Transverse colon (tissue), 3 donors: Measurements from ENCODE around the gene NBAS.

Source experiments
- CTCF ChIP-seq, 5 experiments: fragments of 200-600 bp in 3 of 5; fragments of 450-650 bp in 2 of 5; sonication (generic) in 3 of 5; IDR thresholded peaks; 1 replicate in 2 of 5; 2 replicates in 3 of 5; pipeline ENCODE4 v1.5.1; 2016 to 2017; ENCODE audit warnings: antibody characterized with exemption in 5 of 5, inconsistent platforms in 3 of 5, mild to moderate bottlenecking in 2 of 5, moderate library complexity in 1 of 5
- EP300 ChIP-seq: sonication (generic); formaldehyde crosslinking; IDR thresholded peaks from one replicate; pipeline ENCODE4 v1.6.1; 2017; ENCODE audit warnings: antibody characterized with exemption, low read depth
- POLR2A ChIP-seq: fragments of 450-650 bp; IDR thresholded peaks from one replicate; pipeline ENCODE4 v1.6.1; 2016; ENCODE audit warnings: antibody characterized with exemption, mild to moderate bottlenecking, moderate library complexity

- no peak for TF ChIP-seq CTCF (IDR thresholded peaks at IDR 0.05)
- no peak for TF ChIP-seq EP300
- no peak for TF ChIP-seq POLR2A
These were observed 365.3 kb downstream of the NBAS start for GRCh38 chr2:15195813-15196212.
